GM21619 (cell line): Measurements from ENCODE around the gene IFT80.
"Not testable (repeated sequence)": the region's sequence is repeated elsewhere in the genome, so short reads cannot be mapped to it uniquely, and the experiment has no call there.

Experiments used
- ATAC-seq: cut with Tn5 transposase; IDR thresholded peaks from one replicate; pipeline ENCODE4 v1.9.1; 2021; ENCODE audit not compliant: unreplicated experiment

Gene IFT80

GRCh38 chr3:160369784-160370183 is 29.2 kb downstream of the IFT80 start:
- ATAC-seq: no peak

- ATAC-seq: peak; percentile 62
Observed at GRCh38 chr3:160368804-160369203, 30.2 kb downstream of the IFT80 start.

- ATAC-seq: no peak
Observed at GRCh38 chr3:160365869-160366522, 33.0 kb downstream of the IFT80 start.

- ATAC-seq: not testable (repeated sequence)
Observed at GRCh38 chr3:160362896-160363295, 36.1 kb downstream of the IFT80 start.

- no peak for ATAC-seq
Observed at GRCh38 chr3:160355826-160356225, 43.2 kb downstream of the IFT80 start.

GRCh38 chr3:160346511-160346910 is 52.5 kb downstream of the IFT80 start:
- ATAC-seq: no peak

- ATAC-seq: no peak
Observed at GRCh38 chr3:160343132-160343531, 55.9 kb downstream of the IFT80 start.

- no peak for ATAC-seq
Observed at GRCh38 chr3:160340351-160340750, 58.7 kb downstream of the IFT80 start.

- ATAC-seq: no peak
Observed at GRCh38 chr3:160331127-160331937, 67.7 kb downstream of the IFT80 start.

- ATAC-seq: no peak
Observed at GRCh38 chr3:160330690-160331089, 68.3 kb downstream of the IFT80 start.

- no peak for ATAC-seq
Observed at GRCh38 chr3:160330109-160330508, 68.9 kb downstream of the IFT80 start.

- not testable (repeated sequence) for ATAC-seq
Observed at GRCh38 chr3:160326286-160326685, 72.7 kb downstream of the IFT80 start.

GRCh38 chr3:160321821-160322220 is 77.2 kb downstream of the IFT80 start:
- ATAC-seq: not testable (repeated sequence)

GRCh38 chr3:160319322-160319721 is 79.7 kb downstream of the IFT80 start:
- no peak for ATAC-seq

GRCh38 chr3:160314995-160315394 is 84.0 kb downstream of the IFT80 start:
- no peak for ATAC-seq

GRCh38 chr3:160312014-160312624 is 86.9 kb downstream of the IFT80 start:
- no peak for ATAC-seq

- no peak for ATAC-seq
Observed at GRCh38 chr3:160302806-160303205, 96.2 kb downstream of the IFT80 start.

- no peak for ATAC-seq
Observed at GRCh38 chr3:160296591-160296990, 102.4 kb downstream of the IFT80 start.

GRCh38 chr3:160291909-160292299 is 107.1 kb downstream of the IFT80 start:
- ATAC-seq: no peak

GRCh38 chr3:160291290-160291908 is 107.6 kb downstream of the IFT80 start:
- no peak for ATAC-seq

- ATAC-seq: no peak
Observed at GRCh38 chr3:160287666-160288065, 111.4 kb downstream of the IFT80 start.

GRCh38 chr3:160286231-160286630 is 112.8 kb downstream of the IFT80 start:
- ATAC-seq: no peak
